ENCODE measurements around the gene GRK4. TPM values are rescaled to one million over a fixed set of nuclear protein-coding genes. Genes with fewer than 3 reads are reported as not detected.
"Not testable (repeated sequence)": the region's sequence is repeated elsewhere in the genome, so short reads cannot be mapped to it uniquely, and the experiment has no call there.

The GRK4 gene
- polyA plus RNA-seq, 1 of the 3 experiments (the other 2 are of a cell fraction): 2.7 TPM

DNA sequence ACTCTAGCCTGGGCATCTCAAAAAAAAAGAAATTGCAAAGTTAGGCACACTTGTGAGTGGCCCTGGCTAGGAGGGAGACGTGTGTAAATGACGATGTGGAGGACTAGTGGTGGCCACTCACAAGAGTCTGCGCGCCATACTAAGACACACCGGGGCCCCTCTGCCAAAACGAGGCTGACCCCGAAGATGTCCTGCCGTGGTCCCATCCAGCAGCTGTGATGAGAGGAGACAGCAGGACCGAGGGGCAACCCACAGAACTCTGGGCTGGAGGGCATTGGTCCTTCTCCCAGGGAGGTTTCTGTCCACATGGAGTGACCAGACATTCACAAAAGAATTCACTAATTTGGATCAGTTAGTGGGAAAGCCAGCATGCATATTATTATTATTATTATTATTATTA is 47.6 kb upstream of the GRK4 start:
- peaks cover 44% of the 10 kb centered on the region for H3K79me2 ChIP-seq (ENCODE audit: insufficient read depth)
- H3K27ac ChIP-seq (ENCODE audit: low read depth in 2 of 2, low read length in 1 of 2): no peak overlapping the region
- no peak for DNase-seq
- no peak overlapping the region for H3K4me2 ChIP-seq
- H3F3A ChIP-seq (replicated peaks; ENCODE audit: insufficient read depth): no peaks in the 10 kb centered on the region
- no peak overlapping the region for H3K4me3 ChIP-seq (ENCODE audit: low read depth in 2 of 2, low read length in 1 of 2)
- peaks cover 8% of the 10 kb centered on the region; the same call in 1 of the 2 replicates for H4K20me1 ChIP-seq (ENCODE audit: insufficient read depth)
- H3K9me2 ChIP-seq: no peaks in the 10 kb centered on the region
- no peak overlapping the region for H3K9ac ChIP-seq
- WGBS (ENCODE audit: low lambda C conversion rate): 86% methylated on average over 8 of the region's 9 CpGs
- CTCF ChIA-PET: no interaction called here
- no peak overlapping the region for H2AFZ ChIP-seq (ENCODE audit: low read depth)
- no peaks in the 10 kb centered on the region for H3K9me3 ChIP-seq
- no peaks in the 10 kb centered on the region for H3K27me3 ChIP-seq (ENCODE audit: insufficient read depth)
- POLR2A ChIA-PET: no interaction called here
- TF ChIP-seq FOSL2 (IDR thresholded peaks at IDR 0.05; ENCODE audit: borderline replicate concordance, low read depth) (no peak), TEAD4 (IDR thresholded peaks at IDR 0.05; ENCODE audit: borderline replicate concordance, insufficient read depth) (no peak), FOXM1 (IDR thresholded peaks at IDR 0.05; ENCODE audit: low read depth) (no peak), JUND (IDR thresholded peaks at IDR 0.05) (no peak)
- H3K4me1 ChIP-seq (ENCODE audit: control insufficient read depth in 1 of 2, insufficient read depth in 2 of 2, low read depth in 1 of 2, low read length in 1 of 2): no peaks in the 10 kb centered on the region; a peak in 1 of 4 replicates
- peaks cover 14 to 45% of the 10 kb centered on the region in 2 experiments for H3K36me3 ChIP-seq (replicated peaks in 1 of 2; ENCODE audit: control insufficient read depth in 1 of 2, insufficient read depth in 2 of 2, low read length in 1 of 2)

DNA sequence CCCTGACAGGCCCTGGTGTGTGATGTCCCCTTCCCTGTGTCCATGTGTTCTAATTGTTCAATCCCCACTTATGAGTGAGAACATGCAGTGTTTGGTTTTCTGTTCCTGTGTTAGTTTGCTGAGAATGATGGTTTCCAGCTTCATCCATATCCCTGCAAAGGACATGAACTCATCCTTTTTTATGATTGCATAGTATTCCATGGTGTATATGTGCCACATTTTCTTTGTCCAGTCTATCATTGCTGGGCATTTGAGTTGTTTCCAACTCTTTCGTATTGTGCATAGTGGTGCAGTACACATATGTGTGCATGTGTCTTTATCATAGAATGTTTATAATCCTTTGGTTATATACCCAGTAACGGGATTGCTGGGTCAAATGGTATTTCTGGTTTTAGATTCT is 46.7 kb upstream of the GRK4 start:
- H3K4me3 ChIP-seq (ENCODE audit: low read depth in 2 of 2, low read length in 1 of 2); H3K9me3 ChIP-seq; POLR2A ChIA-PET; H3K4me1 ChIP-seq (ENCODE audit: control insufficient read depth in 1 of 2, insufficient read depth in 2 of 2, low read depth in 1 of 2, low read length in 1 of 2); H3F3A ChIP-seq (replicated peaks; ENCODE audit: insufficient read depth); H3K9ac ChIP-seq; H3K4me2 ChIP-seq; H3K27ac ChIP-seq (ENCODE audit: low read depth in 2 of 2, low read length in 1 of 2); DNase-seq; H2AFZ ChIP-seq (ENCODE audit: low read depth); H3K9me2 ChIP-seq; H3K27me3 ChIP-seq (ENCODE audit: insufficient read depth); CTCF ChIA-PET; H4K20me1 ChIP-seq (ENCODE audit: insufficient read depth): not testable (repeated sequence)
- peaks cover 10 to 42% of the 10 kb centered on the region in 2 experiments for H3K36me3 ChIP-seq (replicated peaks in 1 of 2; ENCODE audit: control insufficient read depth in 1 of 2, insufficient read depth in 2 of 2, low read length in 1 of 2)
- 100% methylated on average over 2 of the region's 2 CpGs for WGBS (ENCODE audit: low lambda C conversion rate)
- H3K79me2 ChIP-seq (ENCODE audit: insufficient read depth): peaks cover 51% of the 10 kb centered on the region

- H3K9me3 ChIP-seq; DNase-seq; H3K9me2 ChIP-seq; H3K4me1 ChIP-seq (ENCODE audit: control insufficient read depth in 1 of 2, insufficient read depth in 2 of 2, low read depth in 1 of 2, low read length in 1 of 2); H3K9ac ChIP-seq; H3K4me3 ChIP-seq (ENCODE audit: low read depth in 2 of 2, low read length in 1 of 2); H2AFZ ChIP-seq (ENCODE audit: low read depth); CTCF ChIA-PET; H3K27ac ChIP-seq (ENCODE audit: low read depth in 2 of 2, low read length in 1 of 2); H3K27me3 ChIP-seq (ENCODE audit: insufficient read depth); H3K4me2 ChIP-seq; H3F3A ChIP-seq (replicated peaks; ENCODE audit: insufficient read depth): not testable (repeated sequence)
- WGBS (ENCODE audit: low lambda C conversion rate): 100% methylated on average over 2 of the region's 2 CpGs
- Histone ChIP-seq H3K36me3 (replicated peaks in 1 of 2; ENCODE audit: control insufficient read depth in 1 of 2, insufficient read depth in 2 of 2, low read length in 1 of 2) (peaks cover 9 to 44% of the 10 kb centered on the region in 2 experiments), H3K79me2 (ENCODE audit: insufficient read depth) (peaks cover 67% of the 10 kb centered on the region), H4K20me1 (ENCODE audit: insufficient read depth) (peaks cover 16% of the 10 kb centered on the region; the same call in 1 of the 2 replicates)
- POLR2A ChIA-PET: interaction anchor here (0.6 kb wide), 1 partner anchor 79 kb away, joined by 3 read pairs; no protein-coding TSS in a partner anchor
Measured at GRCh38 chr4:2918300-2918699, 45.1 kb upstream of the GRK4 start.

- H3F3A ChIP-seq (replicated peaks; ENCODE audit: insufficient read depth); H3K4me2 ChIP-seq; H3K4me3 ChIP-seq (ENCODE audit: low read depth in 2 of 2, low read length in 1 of 2); H3K9me2 ChIP-seq; DNase-seq; H3K27ac ChIP-seq (ENCODE audit: low read depth in 2 of 2, low read length in 1 of 2); H3K27me3 ChIP-seq (ENCODE audit: insufficient read depth); H3K9ac ChIP-seq; H3K9me3 ChIP-seq; H2AFZ ChIP-seq (ENCODE audit: low read depth); H3K4me1 ChIP-seq (ENCODE audit: control insufficient read depth in 1 of 2, insufficient read depth in 2 of 2, low read depth in 1 of 2, low read length in 1 of 2): not testable (repeated sequence)
- Histone ChIP-seq H3K79me2 (ENCODE audit: insufficient read depth) (peaks cover 67% of the 10 kb centered on the region), H3K36me3 (replicated peaks in 1 of 2; ENCODE audit: control insufficient read depth in 1 of 2, insufficient read depth in 2 of 2, low read length in 1 of 2) (peaks cover 12 to 41% of the 10 kb centered on the region in 2 experiments), H4K20me1 (ENCODE audit: insufficient read depth) (peaks cover 16% of the 10 kb centered on the region; the same call in 1 of the 2 replicates)
- ChIA-PET CTCF (interaction anchor here (0.8 kb wide), 1 partner anchor 36 kb away, joined by 3 read pairs; no protein-coding TSS in a partner anchor), POLR2A (interaction anchor here (0.6 kb wide), 1 partner anchor 80 kb away, joined by 3 read pairs; no protein-coding TSS in a partner anchor)
- 95% methylated on average over 8 of the region's 8 CpGs for WGBS (ENCODE audit: low lambda C conversion rate)
Measured at GRCh38 chr4:2918714-2919113, 44.7 kb upstream of the GRK4 start.

DNA sequence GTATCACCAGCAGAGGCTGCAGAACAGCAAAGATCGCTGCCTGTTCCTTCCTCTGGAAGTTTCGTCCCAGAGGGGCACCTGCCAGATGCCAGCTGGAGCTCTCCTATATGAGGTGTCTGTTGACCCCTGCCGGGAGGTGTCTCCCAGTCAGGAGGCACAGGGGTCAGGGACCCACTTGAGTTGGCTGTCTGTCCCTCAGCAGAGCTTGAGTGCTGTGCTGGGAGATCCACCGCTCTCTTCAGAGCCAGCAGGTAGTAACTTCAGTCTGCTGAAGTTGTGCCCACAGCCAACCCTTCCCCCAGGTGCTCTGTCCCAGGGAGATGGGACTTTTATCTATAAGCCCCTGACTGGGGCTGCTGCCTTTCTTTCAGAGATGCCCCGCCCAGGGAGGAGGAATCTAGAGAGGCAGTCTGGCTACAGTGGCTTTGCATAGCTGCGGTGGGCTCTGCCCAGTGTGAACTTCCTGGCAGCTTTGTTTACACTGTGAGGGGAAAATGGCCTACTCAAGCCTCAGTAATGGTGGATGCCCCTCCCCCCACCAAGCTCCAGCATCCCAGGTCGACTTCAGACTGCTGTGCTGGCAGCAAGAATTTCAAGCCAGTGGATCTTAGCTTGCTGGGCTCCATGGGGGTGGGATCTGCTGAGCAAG is 40.8 kb upstream of the GRK4 start:
- H3F3A ChIP-seq (replicated peaks; ENCODE audit: insufficient read depth); H2AFZ ChIP-seq (ENCODE audit: low read depth); H3K27me3 ChIP-seq (ENCODE audit: insufficient read depth); H3K4me3 ChIP-seq (ENCODE audit: low read depth in 2 of 2, low read length in 1 of 2); H3K9me3 ChIP-seq; H3K27ac ChIP-seq (ENCODE audit: low read depth in 2 of 2, low read length in 1 of 2); H3K9me2 ChIP-seq; H3K4me1 ChIP-seq (ENCODE audit: control insufficient read depth in 1 of 2, insufficient read depth in 2 of 2, low read depth in 1 of 2, low read length in 1 of 2); H3K4me2 ChIP-seq; H3K9ac ChIP-seq; CTCF ChIA-PET; DNase-seq; POLR2A ChIA-PET: not testable (repeated sequence)
- Histone ChIP-seq H3K79me2 (ENCODE audit: insufficient read depth) (peaks cover 53% of the 10 kb centered on the region), H4K20me1 (ENCODE audit: insufficient read depth) (peaks cover 28% of the 10 kb centered on the region), H3K36me3 (replicated peaks in 1 of 2; ENCODE audit: control insufficient read depth in 1 of 2, insufficient read depth in 2 of 2, low read length in 1 of 2) (peaks cover 35 to 40% of the 10 kb centered on the region in 2 experiments)
- 61% methylated on average over 3 of the region's 7 CpGs for WGBS (ENCODE audit: low lambda C conversion rate)
